GM19328 (cell line): ENCODE measurements around the gene ARHGAP24.

Source experiments
- ATAC-seq: cut with Tn5 transposase; IDR thresholded peaks from one replicate; pipeline ENCODE4 v1.9.1; 2021; ENCODE audit warnings: mild to moderate bottlenecking, moderate library complexity; ENCODE audit not compliant: unreplicated experiment

ARHGAP24 gene

DNA sequence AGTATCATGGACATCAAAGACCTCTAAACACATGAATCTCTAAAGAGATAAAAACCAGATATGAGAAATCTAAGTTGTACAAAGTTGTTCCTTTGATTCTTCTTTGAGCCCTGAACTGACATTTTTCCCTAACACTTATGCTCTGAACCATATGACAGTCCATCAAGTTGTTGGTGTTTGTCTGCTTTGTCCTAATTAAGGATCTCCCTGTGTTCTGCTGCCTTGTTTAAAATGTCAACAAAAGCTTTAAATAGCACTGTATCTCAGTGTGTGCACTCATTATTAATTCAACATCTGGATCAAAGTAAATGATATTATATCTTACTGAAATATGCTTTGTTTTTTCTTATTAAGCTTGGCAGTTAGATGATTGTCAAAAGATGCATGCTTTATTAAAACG lies 563.1 kb downstream of the ARHGAP24 start:
- no peak for ATAC-seq

DNA sequence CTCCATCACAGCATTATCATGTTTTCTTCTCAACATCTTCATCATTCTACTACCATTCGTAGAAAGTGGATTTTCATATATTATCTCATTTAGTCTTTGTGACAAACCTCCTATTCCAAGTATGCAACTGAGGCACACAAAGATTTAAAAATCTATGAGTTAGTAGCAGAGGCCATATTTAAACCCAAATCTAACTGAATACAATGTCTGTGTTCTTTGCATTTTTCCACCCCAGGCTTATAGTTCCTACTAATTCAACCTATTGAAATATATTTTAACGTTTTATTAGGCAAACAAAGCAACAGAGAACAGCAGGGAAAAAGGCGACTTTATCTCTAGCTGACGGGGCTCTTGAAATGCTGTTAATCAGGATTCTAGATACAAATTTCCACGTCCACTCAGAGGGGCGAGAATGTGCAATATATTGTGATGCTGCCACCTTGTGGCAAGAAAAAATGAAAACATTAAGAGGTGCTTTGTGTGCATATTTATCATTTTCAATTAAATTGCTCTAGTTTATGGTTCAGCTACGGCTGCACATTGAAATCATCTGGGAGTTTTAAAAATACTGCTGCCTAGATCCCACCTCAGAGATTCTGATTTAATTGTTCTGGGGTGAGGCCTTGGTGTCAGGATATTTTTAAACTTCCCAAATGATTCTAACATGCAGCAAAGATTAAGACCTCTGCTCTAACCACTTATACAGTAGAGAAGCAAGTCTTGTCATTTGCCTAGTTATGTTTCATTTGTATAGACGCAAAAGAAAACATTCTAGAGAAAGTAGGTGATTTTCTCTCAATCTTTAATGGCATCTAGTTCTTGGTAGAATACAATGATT lies 569.0 kb downstream of the ARHGAP24 start:
- ATAC-seq = no peak

DNA sequence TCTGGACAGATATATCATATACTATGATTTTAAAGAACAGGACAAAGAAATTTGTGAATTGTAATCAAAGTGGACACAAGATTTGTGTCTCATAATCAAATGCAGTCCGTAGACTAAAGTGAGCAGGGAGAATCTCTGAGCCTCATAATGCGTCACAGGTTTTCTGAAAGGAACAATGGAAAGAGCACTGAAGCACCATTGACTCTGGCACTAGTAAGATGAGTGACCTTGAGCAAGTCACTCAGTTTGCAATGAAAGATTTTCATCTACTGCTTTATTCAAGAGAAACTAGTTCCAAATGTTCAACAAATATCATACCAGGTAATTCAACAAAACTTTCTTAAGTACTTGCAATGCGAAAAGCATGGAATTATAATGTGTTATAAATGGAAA lies 569.6 kb downstream of the ARHGAP24 start:
- ATAC-seq = no peak

DNA sequence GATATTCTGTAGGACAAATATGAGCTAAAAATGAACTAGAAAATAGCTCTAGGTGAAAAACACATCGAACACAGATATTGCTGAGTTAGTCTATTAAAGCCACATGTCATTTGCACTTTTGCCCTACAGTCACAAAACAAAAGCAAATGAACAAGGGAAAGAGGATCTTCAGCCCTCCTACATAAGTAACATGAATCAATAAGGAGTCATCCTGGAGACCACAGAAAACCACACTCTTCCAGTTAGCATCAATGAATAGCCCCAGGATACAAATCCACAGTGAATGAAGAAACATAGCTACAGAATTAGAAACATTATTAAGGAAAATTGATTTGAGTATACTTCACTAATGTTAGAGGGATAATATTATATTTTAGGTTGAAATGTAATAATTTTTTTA lies 573.5 kb downstream of the ARHGAP24 start:
- no peak for ATAC-seq

DNA sequence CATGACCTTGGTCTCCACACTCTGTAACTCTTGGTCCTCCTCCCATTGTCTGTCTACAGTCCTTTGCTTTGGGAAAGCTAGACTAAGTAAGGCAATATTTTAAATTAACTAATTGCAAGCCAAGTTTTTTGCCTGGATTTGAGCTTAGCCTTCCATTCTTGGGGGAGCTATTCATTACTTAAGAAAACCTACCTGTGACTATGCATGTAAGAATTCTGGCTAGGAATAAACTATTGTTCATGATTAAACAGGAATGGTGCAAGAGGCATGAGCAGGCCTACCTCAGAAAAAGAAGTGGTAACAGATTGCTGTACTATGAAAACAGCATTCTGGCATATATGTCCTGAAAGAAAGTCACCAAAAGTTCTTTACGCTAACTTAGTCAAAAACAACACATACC lies 575.5 kb downstream of the ARHGAP24 start:
- no peak for ATAC-seq
